Measurements from ENCODE around the gene DACH1.

Gene DACH1

GRCh38 chr13:71702253-71702652 is 164.8 kb downstream of the DACH1 start:
- DNase-seq (ENCODE audit: low read depth), result no peak
- TF ChIP-seq CTCF (IDR thresholded peaks at IDR 0.05; ENCODE audit: low read length, missing control alignments), result no peak
- H3K4me3 ChIP-seq (replicated peaks; ENCODE audit: low read depth, low read length), result no peak overlapping the region

- no peak overlapping the region for H3K4me3 ChIP-seq (replicated peaks; ENCODE audit: low read depth, low read length)
- TF ChIP-seq CTCF (IDR thresholded peaks at IDR 0.05; ENCODE audit: low read length, missing control alignments), result no peak
- DNase-seq (ENCODE audit: low read depth), result no peak
Observed at GRCh38 chr13:71701741-71702140, 165.3 kb downstream of the DACH1 start.

GRCh38 chr13:71699342-71699741 is 167.7 kb downstream of the DACH1 start:
- no peak for DNase-seq (ENCODE audit: low read depth)
- TF ChIP-seq CTCF (IDR thresholded peaks at IDR 0.05; ENCODE audit: low read length, missing control alignments), result no peak
- H3K4me3 ChIP-seq (replicated peaks; ENCODE audit: low read depth, low read length), result no peak overlapping the region

GRCh38 chr13:71695662-71696061 is 171.3 kb downstream of the DACH1 start:
- no peak for DNase-seq (ENCODE audit: low read depth)
- no peak for TF ChIP-seq CTCF (IDR thresholded peaks at IDR 0.05; ENCODE audit: low read length, missing control alignments)
- H3K4me3 ChIP-seq (replicated peaks; ENCODE audit: low read depth, low read length), result no peak overlapping the region

GRCh38 chr13:71685072-71685471 is 181.9 kb downstream of the DACH1 start:
- no peak for TF ChIP-seq CTCF (IDR thresholded peaks at IDR 0.05; ENCODE audit: low read length, missing control alignments)
- DNase-seq (ENCODE audit: low read depth), result no peak
- no peak overlapping the region for H3K4me3 ChIP-seq (replicated peaks; ENCODE audit: low read depth, low read length)

- no peak overlapping the region for H3K4me3 ChIP-seq (replicated peaks; ENCODE audit: low read depth, low read length)
- no peak for DNase-seq (ENCODE audit: low read depth)
- TF ChIP-seq CTCF (IDR thresholded peaks at IDR 0.05; ENCODE audit: low read length, missing control alignments), result no peak
Observed at GRCh38 chr13:71681901-71682613, 184.9 kb downstream of the DACH1 start.

- no peak for TF ChIP-seq CTCF (IDR thresholded peaks at IDR 0.05; ENCODE audit: low read length, missing control alignments)
- DNase-seq (ENCODE audit: low read depth), result no peak
- H3K4me3 ChIP-seq (replicated peaks; ENCODE audit: low read depth, low read length), result no peak overlapping the region
Observed at GRCh38 chr13:71677124-71677523, 189.9 kb downstream of the DACH1 start.

Measured in fibroblast of pulmonary artery (primary cell).